Endothelial cell of hepatic sinusoid (primary cell): ENCODE measurements around the gene ZNF3.

ENCODE experiments used
- in situ Hi-C: cut with HindIII; loops from 2 replicates; pipeline ENCODE4 v1.10.0; 2017; ENCODE audit warnings: low sequenced_read_pairs

The ZNF3 gene

DNA sequence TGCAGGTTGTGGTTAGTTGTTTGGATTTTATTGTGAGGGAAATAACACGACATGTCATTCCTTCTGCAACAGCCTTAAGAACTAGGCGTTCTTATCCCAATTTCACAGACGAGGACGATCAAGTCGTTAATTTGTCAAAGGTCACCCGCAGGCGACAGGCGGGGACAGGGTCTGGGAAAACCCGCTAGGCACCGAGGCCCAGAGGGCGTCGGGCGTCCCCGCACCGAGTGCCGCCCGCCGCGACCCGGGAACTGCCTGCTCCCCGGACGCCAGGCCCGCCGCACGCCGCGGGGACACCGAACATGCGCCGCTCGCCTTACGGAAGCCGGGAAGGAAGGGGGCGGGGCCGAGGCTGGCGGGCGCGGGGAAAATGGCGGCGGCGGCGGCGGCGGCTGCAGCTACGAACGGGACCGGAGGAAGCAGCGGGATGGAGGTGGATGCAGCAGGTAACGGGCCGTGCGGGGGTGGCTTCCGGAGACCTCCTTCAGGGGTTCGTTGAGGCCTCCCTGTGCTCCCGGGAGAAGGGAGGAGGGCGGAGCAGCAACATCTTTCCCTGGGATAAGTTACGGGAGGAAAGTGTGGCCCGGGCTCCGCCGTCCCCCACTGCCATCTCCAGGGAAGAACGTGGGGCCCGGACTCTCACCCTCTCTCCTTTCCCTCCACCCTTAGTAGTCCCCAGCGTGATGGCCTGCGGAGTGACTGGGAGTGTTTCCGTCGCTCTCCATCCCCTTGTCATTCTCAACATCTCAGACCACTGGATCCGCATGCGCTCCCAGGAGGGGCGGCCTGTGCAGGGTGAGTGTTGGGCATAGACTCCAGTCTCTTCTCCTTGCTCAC lies 7.3 kb upstream of the ZNF3 start, which contains the start of gene COPS6:
COPS6 (plus strand) TSS at position 349 of the 837 bp plus-strand sequence; CDS start at position 371, 22 bp downstream.
- in situ Hi-C loops: no loop called here

DNA sequence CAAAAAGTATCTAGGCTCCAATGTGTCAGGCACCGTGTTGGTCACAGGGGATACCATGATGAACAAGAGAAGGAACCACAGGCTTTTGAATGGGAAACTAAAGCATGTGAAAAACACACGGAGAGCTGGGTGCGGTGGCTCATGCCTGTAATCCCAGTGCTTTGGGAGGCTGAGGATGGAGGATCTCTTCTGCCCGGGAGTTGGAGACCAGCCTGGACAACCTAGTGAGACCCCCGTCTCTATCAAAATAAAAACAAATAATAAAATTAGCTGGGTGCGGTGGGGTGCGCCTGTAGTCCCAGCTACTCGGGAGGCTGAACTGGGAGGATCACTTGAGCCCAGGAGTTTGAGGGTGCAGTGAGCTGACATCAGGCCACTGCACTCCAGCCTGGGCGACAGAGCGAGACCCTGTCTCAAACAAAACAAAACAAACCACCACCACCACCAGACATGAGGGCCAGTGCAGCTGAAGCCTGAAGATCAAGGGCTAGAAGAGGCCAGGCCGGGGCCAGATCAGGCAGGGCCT lies 6.6 kb upstream of the ZNF3 start:
- in situ Hi-C loops: no loop called here

DNA sequence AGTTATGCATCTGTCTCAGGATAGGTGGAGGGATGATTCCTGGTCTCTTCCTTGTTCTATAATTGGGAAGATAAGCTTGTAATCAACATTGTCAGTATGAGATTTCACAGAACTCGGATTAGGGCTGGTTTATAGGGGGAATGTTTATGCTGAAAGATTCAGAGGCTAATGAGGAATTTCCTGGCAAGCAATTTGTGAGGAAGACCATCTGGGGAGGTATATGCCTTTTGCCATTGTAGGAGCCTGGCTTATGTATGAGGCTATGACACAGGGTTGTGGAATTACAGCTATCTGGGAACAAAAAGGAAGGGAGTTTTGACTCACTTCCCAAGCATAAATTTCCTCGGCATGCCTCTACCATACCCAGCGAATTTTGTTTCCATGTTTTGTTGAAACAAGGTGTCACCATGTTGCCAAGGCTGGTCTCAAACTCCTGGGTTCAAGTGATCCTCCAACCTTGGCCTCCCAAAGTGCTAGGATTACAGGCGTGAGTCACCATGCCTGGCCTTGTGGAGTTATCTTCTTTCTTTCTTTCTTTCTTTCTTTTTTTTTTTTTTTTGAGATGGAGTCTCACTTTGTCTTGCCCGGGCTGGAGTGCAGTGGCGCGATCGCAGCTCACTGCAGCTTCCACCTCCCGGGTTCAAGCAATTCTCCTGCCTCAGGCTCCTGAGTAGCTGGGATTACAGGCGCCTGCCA lies 5.7 kb upstream of the ZNF3 start:
- in situ Hi-C loops: no loop called here

DNA sequence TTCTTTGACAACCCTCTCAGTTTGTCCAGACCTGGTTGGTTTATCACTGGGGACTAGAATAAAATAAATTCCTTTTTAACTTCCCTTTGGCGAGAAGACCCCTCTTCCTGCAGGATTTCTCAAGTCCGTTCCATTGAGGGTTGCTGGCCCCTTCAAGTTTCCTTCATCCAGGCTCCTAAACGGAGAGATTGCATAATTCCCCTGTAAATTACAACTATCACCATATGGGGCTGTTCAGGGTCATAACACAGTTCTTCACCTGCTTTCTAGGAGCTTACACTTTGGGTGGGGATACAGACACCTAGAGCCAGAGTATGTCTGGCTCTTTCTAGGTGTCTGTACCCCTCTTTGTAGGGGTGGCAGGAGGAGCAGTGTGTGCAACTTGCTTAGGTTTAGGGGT lies 4.0 kb upstream of the ZNF3 start:
- in situ Hi-C loops: no loop called here

DNA sequence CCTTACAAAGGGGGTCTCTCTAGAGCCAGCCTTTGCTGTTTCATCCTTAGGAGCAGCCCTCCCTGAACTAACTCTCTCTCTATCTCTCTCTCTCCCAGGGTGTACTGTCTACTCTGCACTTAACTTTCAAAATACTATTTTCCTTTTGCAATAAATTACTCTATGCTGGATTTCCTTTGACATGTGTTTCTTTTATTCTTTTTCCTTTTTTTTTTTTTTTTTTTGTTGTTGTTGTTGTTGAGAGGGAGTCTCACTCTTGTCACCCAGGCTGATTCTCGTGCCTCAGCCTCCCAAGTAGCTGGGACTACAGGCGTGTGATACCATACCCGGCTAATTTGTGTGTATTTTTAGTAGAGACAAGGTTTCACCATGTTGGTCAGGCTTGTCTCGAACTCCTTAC lies 1.5 kb upstream of the ZNF3 start:
- in situ Hi-C loops: no loop called here

DNA sequence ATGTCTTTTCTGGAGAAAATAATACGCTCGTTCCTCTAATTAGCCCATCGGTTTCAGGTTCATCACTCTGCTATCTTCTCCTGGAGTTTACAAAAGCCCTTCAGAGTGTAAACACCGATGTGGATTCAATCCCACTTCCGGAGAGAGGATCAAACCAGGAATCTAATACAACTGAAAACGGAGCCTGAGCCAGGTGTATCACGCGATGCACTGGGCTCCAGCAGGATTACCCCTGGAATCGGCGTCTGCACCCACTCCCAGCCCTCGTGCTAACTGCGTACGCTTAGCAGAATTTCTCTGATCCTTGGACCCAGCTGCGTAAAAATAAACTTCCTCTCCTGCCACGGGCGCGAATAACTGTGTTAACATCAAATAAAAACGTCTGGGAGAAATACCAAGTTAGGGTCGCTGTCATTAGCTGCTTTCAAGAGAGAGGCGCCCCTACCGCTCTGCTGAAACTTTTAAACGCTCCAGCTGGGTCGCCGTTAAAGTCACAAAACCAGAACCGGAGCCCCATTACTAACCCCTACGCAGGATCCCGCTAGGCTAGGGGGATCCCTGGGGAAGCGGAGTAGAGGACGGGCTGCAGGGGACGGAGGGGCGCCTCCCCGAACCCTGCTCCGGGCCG lies 502 bp downstream of the ZNF3 start:
- in situ Hi-C loops: no loop called here

DNA sequence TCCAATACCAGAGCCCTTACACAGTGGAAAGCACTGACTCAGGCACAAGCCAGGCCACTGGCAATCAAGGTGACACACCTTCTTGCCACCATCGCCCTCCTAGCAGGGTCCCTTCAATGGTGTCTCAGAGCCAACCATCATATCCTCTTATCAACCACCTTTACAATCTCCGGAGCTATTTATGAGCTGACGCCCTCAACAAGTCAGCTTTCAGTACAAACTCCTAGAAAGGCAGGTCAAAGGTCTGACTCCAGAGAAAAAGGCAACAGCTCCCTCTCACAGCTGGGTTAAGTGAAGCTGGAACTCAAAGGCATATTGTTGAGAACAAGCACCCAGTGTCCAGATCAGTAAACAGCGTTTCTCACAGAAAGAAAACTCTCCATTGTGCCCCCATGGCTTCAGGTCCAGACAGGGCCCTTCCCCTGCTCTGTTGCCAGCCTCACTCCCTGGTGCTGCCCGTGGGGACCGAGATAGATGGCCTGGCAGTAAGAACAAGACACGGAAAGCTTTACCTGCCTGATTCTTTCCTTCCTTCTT lies 2.4 kb downstream of the ZNF3 start:
- in situ Hi-C loops: loop anchor here (5.0 kb wide), 1 partner anchor 63 kb away; no protein-coding TSS in a partner anchor

DNA sequence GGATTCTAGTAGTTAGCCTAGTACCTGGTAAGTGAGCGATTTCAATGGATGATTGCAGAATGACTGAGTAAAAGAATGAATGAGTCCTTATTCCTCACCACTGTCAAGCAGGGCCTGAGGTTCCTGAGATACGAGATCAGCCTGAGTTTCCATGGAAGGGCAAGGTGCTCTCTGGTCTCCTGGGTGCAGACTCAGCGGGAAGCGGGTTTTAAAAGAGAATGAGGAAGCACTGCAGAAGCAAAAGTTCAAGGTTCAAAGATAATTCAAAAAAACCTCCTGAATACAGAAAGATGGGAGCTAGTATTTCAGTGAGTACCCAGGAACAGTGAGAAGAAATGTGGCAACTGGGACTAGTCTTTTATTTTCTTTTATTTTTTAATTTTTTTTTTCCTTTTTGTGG lies 4.3 kb downstream of the ZNF3 start:
- in situ Hi-C loops: loop anchor here (5.0 kb wide), 1 partner anchor 65 kb away; no protein-coding TSS in a partner anchor

DNA sequence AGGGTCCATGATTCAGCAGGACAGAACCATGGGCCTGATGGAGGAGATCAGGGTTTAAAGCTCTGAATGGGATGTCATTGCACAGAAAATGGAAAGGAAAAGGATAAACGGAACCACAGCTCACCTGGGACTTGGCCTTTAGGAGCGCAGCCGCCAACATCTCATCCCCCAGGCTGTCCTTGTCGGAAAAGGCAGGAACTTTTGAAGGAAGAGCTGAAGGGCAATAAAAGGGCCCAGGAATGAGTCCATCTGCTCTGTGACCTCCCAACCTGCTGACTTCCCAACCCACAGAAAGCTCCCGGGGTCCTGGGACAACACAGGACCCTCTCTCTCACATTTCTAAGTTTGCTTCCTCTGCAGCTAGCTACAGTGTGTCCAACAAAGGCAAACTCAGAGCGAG lies 6.1 kb downstream of the ZNF3 start:
- in situ Hi-C loops: loop anchor here (5.0 kb wide), 1 partner anchor 67 kb away; no protein-coding TSS in a partner anchor

DNA sequence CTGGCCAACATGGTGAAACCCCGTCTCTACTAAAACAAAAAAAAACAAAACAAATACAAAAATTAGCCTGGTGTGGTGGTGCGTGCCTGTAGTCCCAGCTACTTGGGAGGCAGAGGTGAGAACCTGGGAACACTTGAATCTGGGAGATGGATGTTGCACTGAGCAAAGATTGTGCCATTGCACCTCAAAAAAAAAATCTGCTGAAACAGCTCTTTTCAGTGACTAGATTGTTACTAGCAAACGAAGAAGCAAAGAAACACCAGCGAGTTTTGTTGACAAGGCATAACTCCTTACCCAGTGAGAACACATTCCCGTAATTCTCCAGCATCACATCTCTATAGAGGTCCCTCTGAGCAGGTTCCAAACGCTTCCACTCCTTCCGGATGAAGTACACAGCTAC lies 6.7 kb downstream of the ZNF3 start:
- in situ Hi-C loops: loop anchor here (5.0 kb wide), 1 partner anchor 67 kb away; no protein-coding TSS in a partner anchor

DNA sequence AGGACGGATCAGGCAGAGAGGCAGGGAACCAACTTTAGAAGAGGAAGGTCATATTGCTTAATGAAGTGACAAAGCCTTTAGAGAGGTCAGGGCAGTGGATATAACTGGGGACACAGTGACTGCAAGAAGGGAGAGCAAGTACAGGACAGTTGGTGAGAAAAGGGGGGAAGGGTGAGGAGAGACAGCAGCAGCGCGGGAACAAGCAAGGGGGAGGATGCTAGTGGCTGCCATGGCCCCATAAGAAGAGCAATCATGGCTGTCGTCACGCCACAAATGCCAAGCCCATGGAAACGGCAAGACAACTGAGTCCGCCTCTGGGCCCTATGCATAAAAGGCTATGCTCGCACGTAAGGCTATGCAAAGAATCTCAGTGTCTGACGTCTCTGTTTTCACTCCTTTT lies 9.1 kb downstream of the ZNF3 start:
- in situ Hi-C loops: no loop called here

DNA sequence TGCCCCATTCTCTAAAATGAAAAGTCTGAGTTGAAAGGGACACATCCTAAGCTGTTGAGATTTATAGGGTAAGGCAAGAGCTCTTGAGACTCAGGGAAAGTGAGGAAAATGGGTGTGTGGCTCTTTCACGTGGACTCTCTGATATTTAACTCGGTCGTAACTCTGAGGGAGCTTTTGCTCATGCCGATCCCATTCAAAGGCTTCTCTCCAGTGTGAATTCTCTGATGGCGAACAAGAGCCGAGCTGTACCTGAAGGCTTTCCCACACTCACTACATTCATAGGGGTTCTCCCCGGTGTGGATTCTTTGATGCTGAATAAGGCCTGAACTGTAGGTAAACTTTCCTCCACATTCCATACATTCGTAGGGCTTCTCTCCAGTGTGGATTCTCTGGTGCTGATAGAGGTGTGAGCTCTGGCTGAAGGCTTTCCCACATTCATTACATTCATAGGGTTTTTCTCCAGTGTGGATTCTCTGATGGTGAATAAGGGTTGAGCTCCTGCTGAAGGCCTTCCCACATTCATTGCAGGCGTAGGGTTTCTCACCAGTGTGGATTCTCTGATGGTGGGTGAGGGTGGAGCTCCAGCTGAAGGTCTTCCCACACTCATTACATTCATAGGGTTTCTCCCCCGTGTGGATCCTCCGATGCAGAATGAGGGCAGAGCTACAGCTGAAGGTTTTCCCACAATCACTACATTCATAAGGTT lies 10.4 kb downstream of the ZNF3 start:
- in situ Hi-C loops: no loop called here

DNA sequence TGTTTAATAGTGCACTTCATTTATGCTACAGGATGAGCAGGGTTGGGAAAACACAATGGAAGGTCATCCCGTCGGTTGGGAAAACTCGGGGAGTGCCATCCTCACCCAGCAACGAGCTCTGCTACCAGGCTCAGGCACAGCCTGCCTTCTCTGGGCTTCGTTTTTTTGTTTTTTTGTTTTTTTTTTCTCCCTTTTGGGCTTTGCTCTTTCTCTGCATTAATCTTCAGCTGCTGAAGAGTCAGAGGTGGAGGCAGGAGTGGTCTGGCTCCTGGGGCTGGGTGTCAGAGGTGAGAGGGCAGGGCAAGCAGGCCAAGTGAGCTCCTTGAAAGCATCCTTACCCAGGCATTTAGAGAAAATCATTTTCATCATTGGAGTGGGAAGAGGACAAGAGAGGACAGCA lies 11.5 kb downstream of the ZNF3 start:
- in situ Hi-C loops: no loop called here

DNA sequence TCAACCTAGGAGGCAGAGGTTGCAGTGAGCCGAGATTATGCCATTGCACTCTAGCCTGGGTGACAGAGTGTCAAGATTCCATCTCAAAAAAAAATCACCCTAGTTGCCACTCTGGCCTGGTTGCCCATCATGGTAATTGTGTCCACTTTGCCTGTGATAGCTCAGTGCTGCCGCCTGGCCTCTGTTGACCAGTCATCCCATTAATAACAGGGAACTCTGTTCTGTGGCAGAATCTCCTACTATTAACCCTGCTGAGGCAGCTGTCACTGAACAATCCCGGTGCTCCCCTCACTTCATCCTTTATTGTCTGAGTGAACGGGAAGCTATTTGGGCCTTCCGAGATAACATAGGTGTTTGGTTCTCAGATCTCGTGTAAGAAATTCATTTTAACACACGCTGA lies 14.6 kb downstream of the ZNF3 start:
- in situ Hi-C loops: no loop called here

DNA sequence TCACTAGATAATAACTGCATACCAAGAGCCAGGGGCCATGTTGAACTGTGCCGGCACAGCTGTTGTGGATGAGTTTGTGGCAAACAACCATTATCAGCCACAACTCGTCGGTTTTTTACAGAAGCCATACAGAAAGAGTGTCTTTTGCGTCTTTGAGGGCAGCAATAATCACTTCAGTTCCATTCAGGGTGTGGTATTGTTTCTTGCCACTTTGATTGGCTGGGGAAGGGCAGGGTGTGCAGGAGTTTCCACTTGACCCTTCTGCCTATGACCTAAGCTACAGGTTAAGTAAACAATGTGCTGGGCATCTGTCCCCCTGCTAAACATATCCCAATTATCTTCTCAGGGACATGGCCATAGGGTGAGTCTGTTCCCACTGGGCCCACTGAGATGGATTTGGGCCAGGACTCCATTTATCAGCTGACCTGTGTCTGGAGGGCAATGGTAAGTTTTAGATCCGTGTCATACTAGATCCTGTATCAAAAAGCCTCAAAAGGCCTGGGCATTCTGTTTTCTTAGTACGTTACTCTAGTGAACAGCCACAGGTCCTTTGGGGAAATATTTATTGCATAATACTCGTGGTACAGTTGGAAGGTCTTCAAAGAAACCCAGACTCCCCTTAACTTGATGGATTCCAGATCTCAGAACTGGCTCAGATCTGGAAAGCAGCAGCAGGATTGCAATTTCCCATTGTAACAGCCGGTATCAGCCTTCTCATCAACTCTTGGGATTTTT lies 15.9 kb downstream of the ZNF3 start:
- in situ Hi-C loops: no loop called here

DNA sequence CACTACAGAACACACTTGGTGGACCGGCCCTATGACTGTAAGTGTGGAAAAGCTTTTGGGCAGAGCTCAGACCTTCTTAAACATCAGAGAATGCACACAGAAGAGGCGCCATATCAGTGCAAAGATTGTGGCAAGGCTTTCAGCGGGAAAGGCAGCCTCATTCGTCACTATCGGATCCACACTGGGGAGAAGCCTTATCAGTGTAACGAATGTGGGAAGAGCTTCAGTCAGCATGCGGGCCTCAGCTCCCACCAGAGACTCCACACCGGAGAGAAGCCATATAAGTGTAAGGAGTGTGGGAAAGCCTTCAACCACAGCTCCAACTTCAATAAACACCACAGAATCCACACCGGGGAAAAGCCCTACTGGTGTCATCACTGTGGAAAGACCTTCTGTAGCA lies 17.4 kb downstream of the ZNF3 start:
- in situ Hi-C loops: no loop called here

DNA sequence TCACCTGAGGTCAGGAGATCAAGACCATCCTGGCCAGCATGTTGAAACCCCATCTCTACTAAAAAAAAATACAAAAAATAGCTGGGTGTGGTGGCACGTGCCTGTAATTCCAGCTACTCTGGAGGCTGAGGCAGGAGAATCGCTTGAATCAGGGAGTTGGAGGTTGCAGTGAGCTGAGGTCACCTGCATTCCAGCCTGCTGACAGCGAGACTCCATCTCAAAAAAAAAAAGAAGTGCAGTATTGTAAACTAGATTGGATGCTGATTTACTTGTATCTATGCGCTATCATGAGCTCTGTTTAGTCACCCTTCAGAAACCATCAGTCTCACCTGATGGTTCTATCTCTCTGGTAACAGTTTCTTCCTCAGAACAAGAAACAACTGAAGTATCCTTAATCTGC lies 18.1 kb downstream of the ZNF3 start:
- in situ Hi-C loops: no loop called here

DNA sequence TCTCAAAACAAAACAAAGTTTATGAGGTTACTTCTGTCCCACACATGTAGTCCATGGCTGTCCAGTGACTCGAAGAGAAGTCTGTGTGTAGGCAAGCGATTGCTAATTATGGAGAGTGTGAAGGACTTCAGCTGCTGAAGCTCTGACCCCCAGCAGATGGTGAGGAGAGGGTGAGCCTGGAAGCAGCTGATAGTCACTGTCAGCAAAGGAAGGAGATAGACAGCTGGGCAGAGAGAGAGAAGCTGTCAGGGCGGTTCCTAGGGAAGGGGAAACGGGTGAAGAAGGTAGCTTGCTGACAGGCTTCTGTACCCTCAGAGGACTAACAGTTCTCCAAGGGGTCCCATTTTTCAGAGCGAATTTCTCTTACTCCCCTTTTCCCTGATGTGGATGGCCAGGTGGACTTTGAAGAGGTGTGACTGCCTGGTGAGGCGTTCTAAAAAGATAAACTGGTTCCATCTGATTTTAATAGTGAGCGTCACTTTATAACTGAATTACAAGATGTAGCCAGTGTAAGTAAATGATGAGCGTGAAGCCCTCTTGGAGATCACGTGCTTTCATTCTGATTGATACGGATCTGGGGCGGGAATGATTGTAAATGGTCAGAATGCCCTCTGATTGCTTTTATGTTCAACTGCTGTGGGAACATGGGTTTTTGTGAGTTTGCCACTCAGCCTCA lies 19.9 kb downstream of the ZNF3 start:
- in situ Hi-C loops: no loop called here

DNA sequence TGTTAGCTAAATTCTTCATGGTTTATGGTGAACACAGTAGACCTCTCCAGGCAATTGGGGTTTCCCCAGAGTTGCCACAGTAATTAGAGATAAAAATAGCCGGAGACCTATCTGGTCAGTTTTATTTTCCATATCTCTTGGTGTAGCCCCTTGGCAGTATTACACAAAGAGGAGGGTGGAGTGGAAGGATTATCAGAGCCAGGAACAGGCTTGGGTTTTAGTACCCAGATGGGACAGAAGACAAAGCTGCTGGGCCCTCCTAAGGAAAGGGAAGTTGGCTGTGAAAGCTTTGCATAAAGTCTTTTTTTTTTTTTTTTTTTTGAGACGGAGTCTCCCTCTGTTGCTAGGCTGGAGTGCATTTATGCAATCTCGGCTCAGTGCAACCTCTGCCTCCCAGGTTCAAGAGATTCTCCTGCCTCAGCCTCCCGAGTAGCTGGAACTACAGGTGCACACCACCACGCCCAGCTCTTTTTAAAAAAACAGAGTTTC lies 22.2 kb downstream of the ZNF3 start:
- in situ Hi-C loops: no loop called here
